ENCODE results near the gene PCDHGA9. TPM values are rescaled to one million over a fixed set of nuclear protein-coding genes. Genes with fewer than 3 reads are reported as not detected.
"Not testable (repeated sequence)": the region's sequence is repeated elsewhere in the genome, so short reads cannot be mapped to it uniquely, and the experiment has no call there.

The PCDHGA9 gene
- total and polyA plus RNA-seq, 2 donors = 0.66 to 0.75 TPM

DNA sequence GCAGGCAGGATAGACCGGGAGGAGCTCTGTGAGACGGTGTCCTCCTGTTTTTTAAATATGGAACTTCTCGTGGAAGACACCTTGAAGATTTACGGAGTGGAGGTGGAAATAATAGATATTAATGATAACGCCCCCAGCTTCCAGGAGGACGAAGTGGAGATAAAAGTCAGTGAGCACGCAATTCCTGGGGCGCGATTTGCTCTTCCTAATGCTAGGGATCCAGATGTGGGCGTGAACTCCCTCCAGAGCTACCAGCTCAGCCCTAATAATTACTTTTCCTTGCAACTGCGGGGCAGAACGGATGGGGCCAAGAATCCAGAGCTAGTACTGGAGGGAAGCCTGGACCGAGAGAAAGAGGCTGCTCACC lies 18.9 kb downstream of the PCDHGA9 start:
- no peak for DNase-seq (ENCODE audit: low read depth in 6 of 9, low spot score in 9 of 9)
- peaks cover 45 to 88% of the 10 kb centered on the region in 2 donors for H3K27me3 ChIP-seq (ENCODE audit: control insufficient read depth in 2 of 2, insufficient read depth in 1 of 2, low read length in 1 of 2)
- WGBS = 12% methylated on average over 13 of the region's 13 CpGs
- peak overlapping the region; percentile 43 for H3K4me3 ChIP-seq (ENCODE audit: low read length in 2 of 2)
- H3K4me1 ChIP-seq (ENCODE audit: control insufficient read depth in 2 of 2, insufficient read depth in 2 of 2, low read length in 2 of 2) = peaks cover 0 to 6% of the 10 kb centered on the region in 2 donors
- no peak overlapping the region for H3K27ac ChIP-seq (ENCODE audit: low read depth in 1 of 2, low read length in 1 of 2)
- H3K9me3 ChIP-seq (ENCODE audit: control insufficient read depth in 2 of 2, insufficient read depth in 1 of 2, low read length in 1 of 2) = peaks cover 19 to 36% of the 10 kb centered on the region in 2 donors
- no peaks in the 10 kb centered on the region for H3K36me3 ChIP-seq (ENCODE audit: control insufficient read depth in 2 of 2, insufficient read depth in 2 of 2, low read length in 1 of 2)

DNA sequence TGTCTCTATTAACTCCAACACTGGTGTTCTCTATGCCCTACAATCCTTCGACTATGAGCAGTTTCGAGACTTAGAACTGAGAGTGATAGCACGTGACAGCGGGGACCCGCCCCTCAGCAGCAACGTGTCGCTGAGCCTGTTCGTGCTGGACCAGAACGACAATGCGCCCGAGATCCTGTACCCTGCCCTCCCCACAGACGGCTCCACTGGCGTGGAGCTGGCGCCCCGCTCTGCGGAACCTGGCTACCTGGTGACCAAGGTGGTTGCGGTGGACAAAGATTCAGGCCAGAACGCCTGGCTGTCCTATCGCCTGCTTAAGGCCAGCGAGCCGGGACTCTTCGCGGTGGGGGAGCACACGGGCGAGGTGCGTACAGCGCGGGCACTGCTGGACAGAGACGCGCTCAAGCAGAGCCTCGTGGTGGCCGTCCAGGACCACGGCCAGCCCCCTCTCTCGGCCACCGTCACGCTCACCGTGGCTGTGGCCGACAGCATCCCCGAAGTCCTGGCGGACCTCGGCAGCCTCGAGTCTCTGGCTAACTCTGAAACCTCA lies 20.2 kb downstream of the PCDHGA9 start:
- Histone ChIP-seq H3K36me3 (ENCODE audit: control insufficient read depth in 2 of 2, insufficient read depth in 2 of 2, low read length in 1 of 2) (no peaks in the 10 kb centered on the region), H3K27ac (ENCODE audit: low read depth in 1 of 2, low read length in 1 of 2) (no peak overlapping the region), H3K27me3 (ENCODE audit: control insufficient read depth in 2 of 2, insufficient read depth in 1 of 2, low read length in 1 of 2) (peaks cover 39 to 88% of the 10 kb centered on the region in 2 donors), H3K9me3 (ENCODE audit: control insufficient read depth in 2 of 2, insufficient read depth in 1 of 2, low read length in 1 of 2) (peaks cover 22 to 42% of the 10 kb centered on the region in 2 donors), H3K4me1 (ENCODE audit: control insufficient read depth in 2 of 2, insufficient read depth in 2 of 2, low read length in 2 of 2) (peaks cover 0 to 6% of the 10 kb centered on the region in 2 donors), H3K4me3 (ENCODE audit: low read length in 2 of 2) (no peak overlapping the region)
- DNase-seq (ENCODE audit: low read depth in 6 of 9, low spot score in 9 of 9) = no peak
- 35% methylated on average over 42 of the region's 42 CpGs for WGBS

DNA sequence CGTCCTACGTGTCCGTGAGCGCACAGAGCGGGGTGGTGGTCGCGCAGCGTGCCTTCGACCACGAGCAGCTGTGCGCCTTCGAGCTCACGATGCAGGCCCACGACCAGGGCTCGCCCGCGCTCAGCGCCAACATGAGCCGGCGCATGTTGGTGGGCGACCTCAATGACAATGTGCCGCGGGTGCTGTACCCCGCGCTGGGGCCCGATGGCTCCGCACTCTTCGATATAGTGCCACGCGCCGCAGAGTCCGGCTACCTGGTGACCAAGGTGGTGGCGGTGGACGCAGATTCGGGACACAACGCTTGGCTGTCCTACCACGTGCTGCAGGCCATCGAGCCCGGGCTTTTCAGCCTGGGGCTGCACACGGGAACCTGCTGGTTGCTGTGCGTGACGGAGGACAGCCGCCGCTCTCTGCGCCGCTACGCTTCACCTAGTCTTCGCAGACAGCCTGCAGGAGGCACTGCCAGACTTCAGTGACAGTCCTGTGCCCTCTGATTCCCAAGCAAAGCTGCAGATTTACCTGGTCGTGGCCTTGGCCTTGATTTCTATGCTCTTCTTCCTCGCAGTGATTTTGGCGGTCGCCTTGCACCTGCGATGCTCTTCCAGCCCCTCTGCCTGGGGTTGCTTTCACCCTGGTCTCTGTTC lies 25.3 kb downstream of the PCDHGA9 start:
- Histone ChIP-seq H3K4me3 (ENCODE audit: low read length in 2 of 2) (no peak overlapping the region), H3K9me3 (ENCODE audit: control insufficient read depth in 2 of 2, insufficient read depth in 1 of 2, low read length in 1 of 2) (peaks cover 17 to 35% of the 10 kb centered on the region in 2 donors), H3K36me3 (ENCODE audit: control insufficient read depth in 2 of 2, insufficient read depth in 2 of 2, low read length in 1 of 2) (no peaks in the 10 kb centered on the region), H3K27ac (ENCODE audit: low read depth in 1 of 2, low read length in 1 of 2) (no peak overlapping the region), H3K27me3 (ENCODE audit: control insufficient read depth in 2 of 2, insufficient read depth in 1 of 2, low read length in 1 of 2) (peaks cover 21 to 85% of the 10 kb centered on the region in 2 donors), H3K4me1 (ENCODE audit: control insufficient read depth in 2 of 2, insufficient read depth in 2 of 2, low read length in 2 of 2) (no peaks in the 10 kb centered on the region)
- WGBS = 67% methylated on average over 53 of the region's 53 CpGs
- DNase-seq (ENCODE audit: low read depth in 6 of 9, low spot score in 9 of 9) = no peak

DNA sequence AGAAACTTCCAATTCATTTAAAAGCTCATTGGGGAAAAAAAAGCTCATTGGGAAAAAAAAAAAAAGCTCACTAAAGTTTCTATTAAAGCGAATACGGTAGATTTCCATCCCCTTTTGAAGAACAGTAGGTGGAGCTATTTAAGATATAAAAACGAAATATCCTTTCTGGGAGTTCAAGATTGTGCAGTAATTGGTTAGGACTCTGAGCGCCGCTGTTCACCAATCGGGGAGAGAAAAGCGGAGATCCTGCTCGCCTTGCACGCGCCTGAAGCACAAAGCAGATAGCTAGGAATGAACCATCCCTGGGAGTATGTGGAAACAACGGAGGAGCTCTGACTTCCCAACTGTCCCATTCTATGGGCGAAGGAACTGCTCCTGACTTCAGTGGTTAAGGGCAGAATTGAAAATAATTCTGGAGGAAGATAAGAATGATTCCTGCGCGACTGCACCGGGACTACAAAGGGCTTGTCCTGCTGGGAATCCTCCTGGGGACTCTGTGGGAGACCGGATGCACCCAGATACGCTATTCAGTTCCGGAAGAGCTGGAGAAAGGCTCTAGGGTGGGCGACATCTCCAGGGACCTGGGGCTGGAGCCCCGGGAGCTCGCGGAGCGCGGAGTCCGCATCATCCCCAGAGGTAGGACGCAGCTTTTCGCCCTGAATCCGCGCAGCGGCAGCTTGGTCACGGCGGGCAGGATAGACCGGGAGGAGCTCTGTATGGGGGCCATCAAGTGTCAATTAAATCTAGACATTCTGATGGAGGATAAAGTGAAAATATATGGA lies 27.9 kb downstream of the PCDHGA9 start, which contains the start of gene PCDHGA12:
PCDHGA12 (plus strand) TSS at position 176 of the 782 bp plus-strand sequence; CDS start at position 429, 253 bp downstream.
- WGBS = 16% methylated on average over 33 of the region's 33 CpGs
- Histone ChIP-seq H3K27ac (ENCODE audit: low read depth in 1 of 2, low read length in 1 of 2) (no peak within 1 kb of the TSS), H3K9me3 (ENCODE audit: control insufficient read depth in 2 of 2, insufficient read depth in 1 of 2, low read length in 1 of 2) (peaks cover 17 to 30% of the 10 kb centered on the region in 2 donors), H3K36me3 (ENCODE audit: control insufficient read depth in 2 of 2, insufficient read depth in 2 of 2, low read length in 1 of 2) (no peaks in the 10 kb centered on the region), H3K27me3 (ENCODE audit: control insufficient read depth in 2 of 2, insufficient read depth in 1 of 2, low read length in 1 of 2) (peaks cover 18 to 81% of the 10 kb centered on the region in 2 donors), H3K4me1 (ENCODE audit: control insufficient read depth in 2 of 2, insufficient read depth in 2 of 2, low read length in 2 of 2) (no peaks in the 10 kb centered on the region), H3K4me3 (ENCODE audit: low read length in 2 of 2) (peak within 1 kb of the TSS in 1 of 2 donors; percentile 14)
- peak in 1 of 9 donors; percentile 49 for DNase-seq (ENCODE audit: low read depth in 6 of 9, low spot score in 9 of 9)

DNA sequence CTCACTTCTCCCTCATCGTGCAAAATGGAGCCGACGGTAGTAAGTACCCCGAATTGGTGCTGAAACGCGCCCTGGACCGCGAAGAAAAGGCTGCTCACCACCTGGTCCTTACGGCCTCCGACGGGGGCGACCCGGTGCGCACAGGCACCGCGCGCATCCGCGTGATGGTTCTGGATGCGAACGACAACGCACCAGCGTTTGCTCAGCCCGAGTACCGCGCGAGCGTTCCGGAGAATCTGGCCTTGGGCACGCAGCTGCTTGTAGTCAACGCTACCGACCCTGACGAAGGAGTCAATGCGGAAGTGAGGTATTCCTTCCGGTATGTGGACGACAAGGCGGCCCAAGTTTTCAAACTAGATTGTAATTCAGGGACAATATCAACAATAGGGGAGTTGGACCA lies 28.7 kb downstream of the PCDHGA9 start:
- no peak for DNase-seq (ENCODE audit: low read depth in 6 of 9, low spot score in 9 of 9)
- 21% methylated on average over 37 of the region's 37 CpGs for WGBS
- Histone ChIP-seq H3K27me3 (ENCODE audit: control insufficient read depth in 2 of 2, insufficient read depth in 1 of 2, low read length in 1 of 2) (peaks cover 18 to 73% of the 10 kb centered on the region in 2 donors), H3K4me1 (ENCODE audit: control insufficient read depth in 2 of 2, insufficient read depth in 2 of 2, low read length in 2 of 2) (no peaks in the 10 kb centered on the region), H3K27ac (ENCODE audit: low read depth in 1 of 2, low read length in 1 of 2) (no peak overlapping the region), H3K36me3 (ENCODE audit: control insufficient read depth in 2 of 2, insufficient read depth in 2 of 2, low read length in 1 of 2) (no peaks in the 10 kb centered on the region), H3K9me3 (ENCODE audit: control insufficient read depth in 2 of 2, insufficient read depth in 1 of 2, low read length in 1 of 2) (peaks cover 17 to 30% of the 10 kb centered on the region in 2 donors), H3K4me3 (ENCODE audit: low read length in 2 of 2) (peak overlapping the region in 1 of 2 donors; percentile 14)

DNA sequence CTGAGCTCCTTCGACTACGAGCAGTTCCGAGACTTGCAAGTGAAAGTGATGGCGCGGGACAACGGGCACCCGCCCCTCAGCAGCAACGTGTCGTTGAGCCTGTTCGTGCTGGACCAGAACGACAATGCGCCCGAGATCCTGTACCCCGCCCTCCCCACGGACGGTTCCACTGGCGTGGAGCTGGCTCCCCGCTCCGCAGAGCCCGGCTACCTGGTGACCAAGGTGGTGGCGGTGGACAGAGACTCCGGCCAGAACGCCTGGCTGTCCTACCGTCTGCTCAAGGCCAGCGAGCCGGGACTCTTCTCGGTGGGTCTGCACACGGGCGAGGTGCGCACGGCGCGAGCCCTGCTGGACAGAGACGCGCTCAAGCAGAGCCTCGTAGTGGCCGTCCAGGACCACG lies 29.7 kb downstream of the PCDHGA9 start:
- not testable (repeated sequence) for H3K4me1 ChIP-seq (ENCODE audit: control insufficient read depth in 2 of 2, insufficient read depth in 2 of 2, low read length in 2 of 2); H3K27ac ChIP-seq (ENCODE audit: low read depth in 1 of 2, low read length in 1 of 2); H3K36me3 ChIP-seq (ENCODE audit: control insufficient read depth in 2 of 2, insufficient read depth in 2 of 2, low read length in 1 of 2); DNase-seq (ENCODE audit: low read depth in 6 of 9, low spot score in 9 of 9); H3K4me3 ChIP-seq (ENCODE audit: low read length in 2 of 2)
- Histone ChIP-seq H3K9me3 (ENCODE audit: control insufficient read depth in 2 of 2, insufficient read depth in 1 of 2, low read length in 1 of 2) (peaks cover 17 to 29% of the 10 kb centered on the region in 2 donors), H3K27me3 (ENCODE audit: control insufficient read depth in 2 of 2, insufficient read depth in 1 of 2, low read length in 1 of 2) (peaks cover 17 to 63% of the 10 kb centered on the region in 2 donors)
- WGBS = 47% methylated on average over 38 of the region's 38 CpGs

DNA sequence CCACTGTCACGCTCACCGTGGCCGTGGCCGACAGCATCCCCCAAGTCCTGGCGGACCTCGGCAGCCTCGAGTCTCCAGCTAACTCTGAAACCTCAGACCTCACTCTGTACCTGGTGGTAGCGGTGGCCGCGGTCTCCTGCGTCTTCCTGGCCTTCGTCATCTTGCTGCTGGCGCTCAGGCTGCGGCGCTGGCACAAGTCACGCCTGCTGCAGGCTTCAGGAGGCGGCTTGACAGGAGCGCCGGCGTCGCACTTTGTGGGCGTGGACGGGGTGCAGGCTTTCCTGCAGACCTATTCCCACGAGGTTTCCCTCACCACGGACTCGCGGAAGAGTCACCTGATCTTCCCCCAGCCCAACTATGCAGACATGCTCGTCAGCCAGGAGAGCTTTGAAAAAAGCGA lies 30.1 kb downstream of the PCDHGA9 start:
- H3K27ac ChIP-seq (ENCODE audit: low read depth in 1 of 2, low read length in 1 of 2); H3K36me3 ChIP-seq (ENCODE audit: control insufficient read depth in 2 of 2, insufficient read depth in 2 of 2, low read length in 1 of 2); H3K4me3 ChIP-seq (ENCODE audit: low read length in 2 of 2); DNase-seq (ENCODE audit: low read depth in 6 of 9, low spot score in 9 of 9); H3K4me1 ChIP-seq (ENCODE audit: control insufficient read depth in 2 of 2, insufficient read depth in 2 of 2, low read length in 2 of 2): not testable (repeated sequence)
- Histone ChIP-seq H3K9me3 (ENCODE audit: control insufficient read depth in 2 of 2, insufficient read depth in 1 of 2, low read length in 1 of 2) (peaks cover 15 to 25% of the 10 kb centered on the region in 2 donors), H3K27me3 (ENCODE audit: control insufficient read depth in 2 of 2, insufficient read depth in 1 of 2, low read length in 1 of 2) (peaks cover 16 to 59% of the 10 kb centered on the region in 2 donors)
- 39% methylated on average over 29 of the region's 29 CpGs for WGBS

DNA sequence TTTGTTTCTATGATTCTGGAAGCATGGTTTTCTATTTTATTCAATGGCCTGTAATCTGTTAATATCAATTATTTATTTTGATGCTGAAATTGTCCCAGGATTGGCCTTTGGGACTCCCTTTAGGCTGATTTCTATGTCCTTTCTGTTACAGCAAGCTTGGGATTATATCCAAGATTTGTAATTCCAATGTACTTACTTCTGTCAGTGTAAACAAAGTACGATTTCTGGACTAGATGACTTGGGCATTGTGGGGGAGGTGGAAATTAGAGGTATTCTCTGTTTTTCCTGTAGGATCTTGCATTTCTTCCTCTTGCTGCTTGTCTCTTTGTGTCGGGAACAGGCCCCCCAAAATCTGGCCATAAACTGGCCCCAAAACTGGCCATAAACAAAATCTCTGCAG lies 31.4 kb downstream of the PCDHGA9 start:
- H3K27ac ChIP-seq (ENCODE audit: low read depth in 1 of 2, low read length in 1 of 2) = no peak overlapping the region
- DNase-seq (ENCODE audit: low read depth in 6 of 9, low spot score in 9 of 9) = no peak
- 88% methylated on average over 2 of the region's 2 CpGs for WGBS
- H3K4me1 ChIP-seq (ENCODE audit: control insufficient read depth in 2 of 2, insufficient read depth in 2 of 2, low read length in 2 of 2) = no peaks in the 10 kb centered on the region
- no peak overlapping the region for H3K4me3 ChIP-seq (ENCODE audit: low read length in 2 of 2)
- H3K36me3 ChIP-seq (ENCODE audit: control insufficient read depth in 2 of 2, insufficient read depth in 2 of 2, low read length in 1 of 2) = no peaks in the 10 kb centered on the region
- peaks cover 14 to 21% of the 10 kb centered on the region in 2 donors for H3K9me3 ChIP-seq (ENCODE audit: control insufficient read depth in 2 of 2, insufficient read depth in 1 of 2, low read length in 1 of 2)
- H3K27me3 ChIP-seq (ENCODE audit: control insufficient read depth in 2 of 2, insufficient read depth in 1 of 2, low read length in 1 of 2) = peaks cover 16 to 46% of the 10 kb centered on the region in 2 donors

DNA sequence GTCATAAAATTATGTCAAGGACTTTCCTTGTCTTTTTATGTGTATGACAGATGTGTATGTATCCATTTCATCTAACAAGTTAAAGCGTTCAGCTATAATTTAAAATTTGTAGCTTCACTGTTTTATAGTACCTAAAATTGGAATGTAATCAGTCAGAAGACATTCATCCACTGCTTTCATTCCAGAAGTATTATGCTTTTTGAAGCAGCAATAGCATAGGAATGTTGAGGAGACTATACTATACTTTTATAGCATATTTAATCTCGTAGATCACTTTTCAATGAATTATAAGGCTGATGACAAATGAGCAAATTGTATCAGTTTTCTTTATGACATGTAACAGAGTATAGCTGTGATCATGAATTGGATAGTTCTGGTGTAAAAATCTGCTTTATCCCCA lies 34.6 kb downstream of the PCDHGA9 start:
- peaks cover 3 to 9% of the 10 kb centered on the region in 2 donors for H3K9me3 ChIP-seq (ENCODE audit: control insufficient read depth in 2 of 2, insufficient read depth in 1 of 2, low read length in 1 of 2)
- WGBS = 94% methylated on average over 2 of the region's 2 CpGs
- no peaks in the 10 kb centered on the region for H3K36me3 ChIP-seq (ENCODE audit: control insufficient read depth in 2 of 2, insufficient read depth in 2 of 2, low read length in 1 of 2)
- no peak for DNase-seq (ENCODE audit: low read depth in 6 of 9, low spot score in 9 of 9)
- H3K4me3 ChIP-seq (ENCODE audit: low read length in 2 of 2) = no peak overlapping the region
- H3K4me1 ChIP-seq (ENCODE audit: control insufficient read depth in 2 of 2, insufficient read depth in 2 of 2, low read length in 2 of 2) = no peaks in the 10 kb centered on the region
- H3K27ac ChIP-seq (ENCODE audit: low read depth in 1 of 2, low read length in 1 of 2) = no peak overlapping the region
- peaks cover 0 to 27% of the 10 kb centered on the region in 2 donors for H3K27me3 ChIP-seq (ENCODE audit: control insufficient read depth in 2 of 2, insufficient read depth in 1 of 2, low read length in 1 of 2)

Measured in thymus (tissue), 11 donors.